Cerebellar nuclear complex (tissue), 1 donor: Measurements from ENCODE around the gene CD160.
A peak's percentile ranks its signal among the peaks of the same experiment; 100 is the strongest.
"Not testable (repeated sequence)": the region's sequence is repeated elsewhere in the genome, so short reads cannot be mapped to it uniquely, and the experiment has no call there.

ENCODE experiments used
- DNase-seq, 2 experiments: peaks; one replicate each; lab custom pipeline; 2025; lab: John Stamatoyannopoulos, UW

The CD160 gene

DNA sequence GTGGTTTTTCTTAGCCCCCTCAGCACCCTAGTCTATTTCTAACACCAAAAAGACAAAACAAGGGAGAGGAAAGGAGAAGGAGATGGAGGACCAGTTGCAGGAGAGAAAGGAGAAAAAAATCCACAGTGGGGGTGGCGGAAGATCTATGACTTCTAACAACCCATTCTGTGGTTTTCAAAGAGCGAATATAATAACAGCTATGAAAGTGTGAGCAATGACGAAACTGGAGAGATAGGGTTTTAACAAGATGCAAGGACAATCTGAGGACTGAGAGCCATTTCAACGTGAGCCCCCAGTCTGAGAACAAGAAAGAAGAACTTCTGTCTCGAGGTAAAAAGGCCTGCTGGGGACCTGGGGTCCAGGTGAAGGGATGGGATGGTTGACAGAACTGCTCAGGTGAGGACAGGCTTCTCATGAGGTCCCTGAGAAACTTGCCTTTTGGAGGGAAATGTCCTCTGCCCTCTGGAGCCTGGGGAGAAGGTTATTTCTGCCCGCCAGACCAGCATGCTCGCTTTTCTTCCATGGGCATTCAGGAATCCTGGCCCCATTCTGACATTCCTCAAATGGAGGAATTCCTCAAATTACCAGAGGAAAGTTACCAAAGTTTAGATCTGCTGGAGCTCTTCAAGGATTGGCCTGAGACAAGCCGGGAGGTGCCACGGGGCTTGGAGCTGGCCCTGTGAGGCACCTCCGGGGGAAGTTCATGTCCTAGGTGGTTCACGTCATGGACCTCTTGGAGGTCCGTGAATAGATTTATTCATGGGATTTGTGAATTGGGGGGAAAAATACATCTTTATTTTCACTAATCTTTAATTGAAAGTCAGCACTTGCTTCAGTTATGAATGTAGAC is at the start of gene CD160:
Gene CD160, plus strand, starts transcription at position 270 of the 850 bp plus-strand sequence. CDS start 8,829 bp downstream, outside the sequence.
- DNase-seq: no peak

- not testable (repeated sequence) for DNase-seq
Observed at GRCh38 chr1:145670995-145671745, 48.1 kb upstream of the CD160 start.

- DNase-seq: not testable (repeated sequence)
Observed at GRCh38 chr1:145673217-145673616, 46.1 kb upstream of the CD160 start.

DNA sequence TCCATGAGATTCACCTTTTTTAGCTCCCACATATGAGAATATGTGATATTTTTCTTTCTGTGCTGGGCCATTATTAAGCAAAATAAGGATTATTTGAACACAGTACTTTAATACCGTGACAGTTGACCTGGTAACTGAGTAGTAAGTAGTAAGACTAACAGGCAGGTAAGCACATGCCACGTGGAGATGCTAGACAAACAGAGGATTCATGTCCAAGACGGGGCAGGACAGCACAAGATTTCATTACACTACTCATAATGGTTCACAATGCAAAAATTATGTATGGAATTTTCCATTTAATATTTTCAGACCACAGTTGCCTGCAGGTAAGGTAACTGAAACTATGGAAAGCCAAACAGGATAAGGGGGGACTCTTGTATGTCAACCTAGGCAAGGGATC is 34.4 kb upstream of the CD160 start:
- DNase-seq: not testable (repeated sequence)

GRCh38 chr1:145686078-145686477 is 33.2 kb upstream of the CD160 start:
- not testable (repeated sequence) for DNase-seq

- no peak for DNase-seq
Observed at GRCh38 chr1:145688328-145688727, 31.0 kb upstream of the CD160 start.

DNA sequence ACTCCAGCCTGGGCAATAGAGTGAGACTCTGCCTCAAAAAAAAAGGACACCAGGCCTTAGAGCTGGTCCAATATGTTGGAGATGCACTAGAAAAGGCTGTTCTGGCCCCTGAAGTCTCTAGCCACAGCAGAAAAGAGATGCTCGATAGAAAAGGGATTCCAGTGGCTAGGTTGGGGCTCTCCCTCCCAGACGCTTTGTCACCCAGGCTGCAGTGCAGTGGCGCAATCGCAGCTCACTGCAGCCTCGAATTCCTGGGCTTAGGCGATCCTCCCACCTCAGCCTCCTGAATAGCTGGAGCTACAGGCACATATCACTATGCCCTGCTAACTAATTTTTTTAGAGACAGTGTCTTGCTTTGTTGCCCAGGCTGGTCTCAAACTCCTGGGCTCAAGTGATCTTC is 30.4 kb upstream of the CD160 start:
- DNase-seq: no peak

DNA sequence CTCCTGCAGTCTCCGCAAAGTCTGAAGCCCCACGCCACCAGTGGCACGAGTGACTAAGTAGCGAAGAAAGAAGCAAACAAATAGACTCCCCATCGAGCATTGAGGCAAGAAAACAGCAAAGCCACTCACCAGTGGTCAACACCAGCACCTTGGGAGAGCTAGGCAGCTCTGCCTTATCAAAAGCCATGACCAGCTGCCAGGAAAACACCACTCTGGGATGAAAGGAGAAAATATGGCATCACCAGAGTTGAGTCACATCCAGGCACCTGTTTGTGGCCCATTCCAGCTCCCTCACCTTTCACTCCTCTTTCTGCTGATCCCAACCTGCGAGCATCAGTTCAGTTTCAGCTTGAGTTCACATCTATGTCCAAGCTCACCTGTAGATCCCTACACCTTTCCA is 29.4 kb upstream of the CD160 start:
- no peak for DNase-seq

DNA sequence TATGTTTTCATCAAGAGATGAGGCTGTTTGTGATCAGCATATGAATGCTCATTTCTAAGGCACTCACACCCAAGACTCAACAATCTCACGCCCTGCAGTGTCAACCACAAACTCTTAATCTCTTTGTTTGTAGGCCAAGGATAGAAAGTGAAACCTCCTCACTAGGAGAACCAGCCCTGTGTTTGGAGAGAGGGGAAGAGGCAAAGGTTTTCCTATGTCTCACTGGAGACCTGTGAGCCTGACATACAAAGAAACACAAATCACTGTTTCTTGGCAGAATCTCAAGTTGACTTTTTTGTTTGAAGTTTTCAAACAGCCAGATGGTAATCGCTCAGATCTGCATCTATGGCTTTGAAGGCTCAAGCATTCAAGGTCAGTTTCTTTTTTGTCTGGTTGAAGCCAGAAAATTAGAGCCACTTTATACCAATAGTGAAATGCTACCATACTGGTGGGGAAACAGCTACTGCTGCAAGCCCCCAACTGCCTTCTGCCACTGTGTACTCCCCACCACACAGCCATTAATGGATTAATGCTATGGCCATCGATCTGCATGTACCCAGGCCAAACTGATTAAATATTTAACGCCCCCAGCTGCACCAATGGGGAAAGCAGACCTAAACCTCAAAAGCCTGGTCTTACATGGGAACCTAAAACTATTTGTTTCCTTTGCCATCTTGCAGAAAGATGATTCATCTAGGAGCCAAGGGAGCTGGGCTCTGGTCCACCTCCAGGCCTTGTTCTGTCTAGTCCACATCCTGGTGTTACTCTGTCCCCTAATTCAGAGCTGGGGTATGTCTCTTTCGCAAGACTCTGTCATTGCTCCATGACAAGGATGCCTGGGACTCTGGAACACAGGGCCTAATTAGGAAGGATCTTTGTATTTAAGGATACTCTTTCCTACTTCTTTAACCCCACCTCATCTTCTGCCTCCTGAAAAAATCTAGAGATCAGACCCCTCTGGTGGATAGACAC is 28.4 kb upstream of the CD160 start:
- DNase-seq: no peak

DNA sequence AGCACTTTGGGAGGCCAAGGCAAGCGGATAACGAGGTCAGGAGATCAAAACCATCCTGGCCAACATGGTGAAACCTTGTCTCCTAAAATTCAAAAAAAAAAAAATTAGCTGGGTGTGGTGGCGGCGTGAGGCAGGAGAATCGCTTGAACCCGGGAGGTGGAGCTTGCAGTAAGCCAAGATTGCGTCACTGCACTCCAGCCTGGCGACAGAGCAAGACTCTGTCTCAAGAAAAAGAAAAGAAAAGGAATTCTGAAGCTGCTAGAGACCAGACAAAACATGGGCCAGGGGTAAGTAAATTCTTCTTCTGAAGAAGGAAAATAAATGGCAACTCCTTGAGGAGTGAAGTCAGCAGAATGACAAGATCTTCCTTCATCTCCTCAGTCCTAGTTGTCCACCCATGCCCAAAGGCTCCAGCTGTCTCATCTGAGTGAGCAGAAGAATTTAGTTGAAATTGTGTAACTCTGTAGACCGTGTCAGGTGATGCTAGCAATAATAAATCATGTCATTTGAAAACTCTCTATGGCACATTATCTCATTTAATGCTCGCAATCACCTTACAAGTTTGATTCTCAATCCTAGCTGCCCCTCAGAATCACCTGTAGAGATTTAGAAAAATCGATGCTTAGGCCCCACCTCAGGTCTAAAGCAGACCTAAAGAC is 26.4 kb upstream of the CD160 start:
- DNase-seq: no peak

GRCh38 chr1:145695821-145696629 is 23.3 kb upstream of the CD160 start:
- DNase-seq: no peak

- no peak for DNase-seq
Observed at GRCh38 chr1:145696630-145696960, 22.7 kb upstream of the CD160 start.

GRCh38 chr1:145701306-145701862 is 17.9 kb upstream of the CD160 start:
- no peak for DNase-seq

DNA sequence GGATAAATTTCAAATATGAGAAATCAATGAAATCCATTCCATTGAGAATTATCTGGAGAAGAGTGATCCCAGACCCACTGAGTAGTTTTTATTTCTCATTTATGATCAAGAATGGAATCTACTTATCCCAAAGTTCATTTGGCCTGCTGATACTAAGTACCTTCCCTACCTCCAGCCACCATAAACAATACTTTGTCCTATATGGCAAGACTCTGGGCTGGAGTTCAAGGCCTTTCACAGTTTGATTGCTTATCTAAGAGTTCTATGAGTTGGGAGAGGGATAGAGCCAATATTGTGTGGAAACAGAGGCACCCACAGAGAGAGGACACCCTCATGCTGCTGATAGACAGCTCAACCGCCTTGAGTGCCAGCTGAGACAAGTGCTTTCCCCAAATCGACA is 17.2 kb upstream of the CD160 start:
- DNase-seq: no peak

DNA sequence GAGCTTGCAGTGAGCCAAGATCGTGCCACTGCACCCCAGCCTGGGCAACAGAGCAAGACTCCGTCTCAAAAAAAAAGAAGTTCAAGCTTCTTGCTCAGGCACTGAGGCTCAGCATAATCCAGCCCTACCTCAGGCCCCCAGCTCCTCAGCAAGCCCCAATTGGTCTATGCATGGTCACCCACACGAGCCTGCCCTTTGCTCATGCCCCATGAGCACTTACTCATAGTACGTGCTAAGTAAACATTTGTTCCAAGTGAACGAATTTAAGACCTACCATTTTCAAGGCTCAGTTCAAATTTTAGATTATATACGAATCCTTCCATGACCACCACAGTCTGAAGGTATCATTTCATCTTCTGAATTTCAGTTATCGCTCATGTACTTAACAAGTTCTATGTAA is 16.5 kb upstream of the CD160 start:
- DNase-seq: no peak

DNA sequence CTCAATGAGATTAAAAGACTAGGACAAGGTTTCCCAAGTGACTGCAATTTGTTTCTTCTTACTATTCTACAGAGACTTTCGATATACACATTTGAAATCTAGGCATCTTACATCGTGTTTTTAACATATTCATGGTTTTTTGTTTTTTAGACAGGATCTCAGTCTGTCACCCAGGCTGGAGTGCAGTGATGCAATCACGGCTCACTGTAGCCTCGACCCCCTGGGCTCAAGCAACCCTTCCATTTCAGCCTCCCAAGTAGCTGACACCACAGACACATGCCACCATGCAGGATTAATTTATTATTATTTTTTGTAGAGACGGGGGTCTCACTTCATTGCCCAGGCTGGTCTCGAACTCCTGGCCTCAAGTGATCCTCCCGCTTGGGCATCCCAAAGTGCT is 13.7 kb upstream of the CD160 start:
- no peak for DNase-seq

DNA sequence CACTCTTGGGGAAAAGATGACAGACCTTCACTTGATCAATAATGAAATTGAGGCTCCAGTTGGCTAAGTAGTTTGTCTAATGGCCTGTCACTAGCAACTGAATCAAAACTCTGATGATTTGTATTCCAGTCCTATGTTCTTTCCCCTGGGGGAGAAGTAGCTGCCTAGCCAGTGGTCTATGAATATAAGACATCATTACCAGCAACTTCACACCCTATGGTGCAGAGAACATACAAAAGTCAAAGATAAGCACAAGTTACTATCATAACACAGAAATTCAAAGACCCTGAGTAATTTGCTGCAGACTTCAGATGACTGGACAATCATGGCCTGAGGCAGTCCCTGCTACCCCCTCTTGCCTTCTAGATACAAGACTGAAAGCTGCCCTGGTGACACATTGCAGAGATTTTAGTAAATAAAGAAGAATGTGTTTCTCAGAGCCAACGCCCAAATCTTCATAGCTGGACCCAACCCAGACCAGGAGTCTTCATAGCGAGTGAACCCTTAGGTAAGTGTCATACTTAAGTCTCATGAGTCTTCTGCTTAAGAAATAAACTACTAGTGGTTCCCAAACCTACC is 13.1 kb upstream of the CD160 start:
- DNase-seq: peak in 1 of 2 experiments; percentile 24

GRCh38 chr1:145707183-145707867 is 12.0 kb upstream of the CD160 start, which contains the start of gene PDZK1:
Gene PDZK1, minus strand, starts transcription at chr1:145707368. Its CDS starts 19,347 bp downstream, at chr1:145688021.
- peak; percentile 55 to 78 for DNase-seq

- no peak for DNase-seq
Observed at GRCh38 chr1:145708063-145708462, 11.2 kb upstream of the CD160 start.
